WTC11 (cell line): ENCODE measurements around the gene CAMK2G.

Experiments used
- CTCF ChIP-seq: fragments of 200-600 bp; IDR thresholded peaks from 2 replicates; pipeline ENCODE4 v1.8.0; 2022; ENCODE audit warnings: antibody characterized with exemption
- E2F4 ChIP-seq: sonication (generic); formaldehyde crosslinking; IDR thresholded peaks from 2 replicates; pipeline ENCODE4 v1.8.1; 2022; ENCODE audit warnings: low read depth, mild to moderate bottlenecking, moderate library complexity, missing genetic modification reagents, borderline replicate concordance
- RORB ChIP-seq: fragments of 250-450 bp; sonication (Bioruptor Pico); IDR thresholded peaks from 2 replicates; pipeline ENCODE4 v1.9.0; 2021; ENCODE audit warnings: mild to moderate bottlenecking
- USF2 ChIP-seq: sonication (generic); formaldehyde crosslinking; IDR thresholded peaks from 2 replicates; pipeline ENCODE4 v1.8.1; 2023; ENCODE audit warnings: mild to moderate bottlenecking, missing genetic modification reagents, moderate library complexity
- ZNF121 ChIP-seq: sonication (generic); formaldehyde crosslinking; IDR thresholded peaks from 2 replicates; pipeline ENCODE4 v1.8.0; 2023; ENCODE audit warnings: missing genetic modification reagents
- ZNF263 ChIP-seq: sonication (generic); formaldehyde crosslinking; IDR thresholded peaks from 2 replicates; pipeline ENCODE4 v1.8.1; 2022; ENCODE audit warnings: low read depth, mild to moderate bottlenecking, moderate library complexity, missing genetic modification reagents

GRCh38 chr10:73793456-73793855, 80.9 kb downstream of the CAMK2G start:
- TF ChIP-seq CTCF (no peak), RORB (no peak), E2F4 (no peak), ZNF121 (CRISPR knock-in tag) (no peak), ZNF263 (CRISPR knock-in tag) (no peak), USF2 (CRISPR knock-in tag) (no peak)
